ENCODE data around the gene EIF2B5.
"Not testable (repeated sequence)": the region's sequence is repeated elsewhere in the genome, so short reads cannot be mapped to it uniquely, and the experiment has no call there.

EIF2B5 gene

DNA sequence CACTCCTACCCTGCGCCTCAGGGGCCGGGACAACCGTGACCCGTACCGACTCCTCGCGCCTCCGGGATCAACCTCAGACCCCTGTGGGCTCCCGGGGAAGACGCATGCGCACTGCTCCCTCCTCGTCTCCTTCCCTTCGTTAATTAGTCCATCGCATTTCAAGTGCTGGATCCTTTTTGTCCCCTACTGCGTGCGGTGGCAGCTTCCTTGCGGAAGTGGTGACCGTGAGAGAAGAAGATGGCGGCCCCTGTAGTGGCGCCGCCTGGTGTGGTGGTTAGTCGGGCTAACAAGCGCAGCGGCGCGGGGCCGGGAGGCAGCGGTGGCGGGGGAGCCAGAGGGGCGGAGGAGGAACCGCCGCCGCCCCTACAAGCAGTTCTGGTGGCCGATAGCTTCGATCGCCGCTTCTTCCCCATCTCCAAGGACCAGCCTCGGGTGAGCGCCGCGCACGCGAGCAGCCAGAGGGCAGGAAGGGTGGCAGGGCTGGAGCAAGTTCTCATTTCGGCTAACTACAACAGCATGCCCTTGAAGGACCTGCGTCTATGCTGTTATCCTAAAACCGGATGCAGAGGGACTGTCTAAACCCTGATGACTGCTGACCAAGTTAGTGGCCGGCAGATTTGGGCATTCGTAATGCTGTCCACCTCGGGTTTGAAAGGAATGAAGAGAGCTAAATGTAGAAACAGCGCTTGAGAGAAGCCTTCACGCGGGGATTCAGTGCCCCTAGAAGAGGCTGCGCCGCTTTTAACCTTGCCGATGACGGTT, at the start of gene EIF2B5:
Gene EIF2B5 (plus strand): TSS at position 210 of the 762 bp plus-strand sequence. CDS start 28 bp downstream, at position 238.
- peak; percentile 71 to 79 for DNase-seq (ENCODE audit: low read depth in 2 of 2)

DNA sequence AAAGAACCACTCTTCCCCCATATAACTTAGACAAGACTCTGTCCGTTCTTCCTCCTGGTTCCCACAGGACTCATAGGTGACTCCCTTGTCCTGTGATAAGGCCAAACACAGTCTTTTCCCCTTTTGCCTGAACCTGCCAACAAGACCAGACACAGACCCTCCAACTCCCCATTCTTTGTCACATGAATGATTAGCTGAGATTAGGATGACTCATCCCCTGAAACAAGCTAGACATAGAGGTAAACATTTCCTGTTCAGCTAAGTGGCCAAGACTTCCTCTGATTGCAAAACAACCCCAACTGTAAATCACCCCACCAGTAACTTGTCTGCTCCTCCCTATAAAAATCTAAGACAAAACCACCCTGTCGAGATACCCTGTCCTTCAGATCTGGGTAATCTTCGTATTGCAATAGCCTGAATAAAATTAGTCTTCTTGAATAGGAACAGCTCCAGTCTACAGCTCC, 49.7 kb upstream of the EIF2B5 start:
- no peak for DNase-seq (ENCODE audit: low read depth in 2 of 2)

DNA sequence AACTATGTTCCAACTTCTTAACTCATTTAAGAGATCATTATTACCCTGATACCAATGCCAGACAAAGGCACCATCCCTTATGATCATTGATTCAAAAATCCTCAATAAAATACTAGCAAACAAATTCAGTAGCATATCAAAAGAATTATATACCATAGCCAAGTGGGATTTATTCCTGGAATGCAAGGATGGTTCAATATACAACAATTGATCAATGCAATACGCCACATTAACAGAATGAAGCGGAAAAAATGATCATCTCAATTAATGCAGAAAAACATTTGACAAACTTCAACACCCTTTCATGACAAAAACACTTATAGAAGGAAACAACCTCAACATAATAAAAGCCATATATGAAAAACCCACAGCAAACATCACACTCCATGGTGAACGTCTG, 43.0 kb upstream of the EIF2B5 start:
- no peak for DNase-seq (ENCODE audit: low read depth in 2 of 2)

DNA sequence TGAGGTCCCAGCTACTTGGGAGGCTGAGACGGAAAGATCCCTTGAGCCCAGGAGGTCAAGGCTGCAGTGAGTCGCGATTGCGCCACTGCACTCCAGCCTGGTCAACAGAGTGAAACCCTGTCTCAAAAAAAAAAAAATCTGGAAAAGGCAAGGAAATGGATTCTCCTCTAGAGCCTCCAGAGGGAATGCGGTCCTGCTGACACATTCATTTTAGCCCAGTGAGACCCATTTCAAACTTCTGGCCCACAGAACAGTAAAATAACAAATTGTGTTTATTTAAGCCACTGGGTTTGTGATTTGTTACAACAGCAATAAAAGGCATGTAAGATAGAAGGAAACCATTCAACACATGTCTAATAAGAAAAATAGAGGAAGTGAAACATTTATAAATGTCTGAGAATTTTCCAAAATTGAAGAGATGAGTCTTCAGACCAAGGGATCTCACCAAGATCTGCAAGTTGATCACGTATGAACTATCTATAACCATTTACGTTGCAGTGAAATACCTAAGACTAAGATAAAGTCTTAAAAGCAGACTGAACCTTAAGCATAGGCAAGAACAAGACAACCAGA, 38.3 kb upstream of the EIF2B5 start, which contains the start of gene HTR3E:
Gene HTR3E (plus strand): TSS at position 254 of the 573 bp plus-strand sequence. CDS start 466 bp downstream, outside the sequence.
- DNase-seq (ENCODE audit: low read depth in 2 of 2), result no peak

DNA sequence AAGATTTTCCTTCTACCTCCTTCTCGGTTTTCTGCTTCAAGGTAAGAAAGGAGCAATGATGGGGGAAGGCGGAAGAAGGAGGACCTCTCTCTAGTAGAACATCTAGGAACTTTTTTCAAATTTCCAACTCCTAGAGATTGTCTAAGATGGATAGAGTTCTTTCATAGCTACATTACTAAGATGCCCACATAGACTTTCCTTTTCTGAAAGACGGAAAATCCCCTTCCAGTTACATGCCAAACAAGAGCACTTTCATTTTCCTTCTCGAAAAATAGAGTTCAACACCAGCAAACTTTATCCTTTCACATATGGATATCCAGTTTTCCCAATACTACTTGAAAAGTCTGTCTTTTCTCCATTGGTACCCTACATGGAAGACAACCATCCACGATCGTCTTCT, 37.6 kb upstream of the EIF2B5 start:
- no peak for DNase-seq (ENCODE audit: low read depth in 2 of 2)

DNA sequence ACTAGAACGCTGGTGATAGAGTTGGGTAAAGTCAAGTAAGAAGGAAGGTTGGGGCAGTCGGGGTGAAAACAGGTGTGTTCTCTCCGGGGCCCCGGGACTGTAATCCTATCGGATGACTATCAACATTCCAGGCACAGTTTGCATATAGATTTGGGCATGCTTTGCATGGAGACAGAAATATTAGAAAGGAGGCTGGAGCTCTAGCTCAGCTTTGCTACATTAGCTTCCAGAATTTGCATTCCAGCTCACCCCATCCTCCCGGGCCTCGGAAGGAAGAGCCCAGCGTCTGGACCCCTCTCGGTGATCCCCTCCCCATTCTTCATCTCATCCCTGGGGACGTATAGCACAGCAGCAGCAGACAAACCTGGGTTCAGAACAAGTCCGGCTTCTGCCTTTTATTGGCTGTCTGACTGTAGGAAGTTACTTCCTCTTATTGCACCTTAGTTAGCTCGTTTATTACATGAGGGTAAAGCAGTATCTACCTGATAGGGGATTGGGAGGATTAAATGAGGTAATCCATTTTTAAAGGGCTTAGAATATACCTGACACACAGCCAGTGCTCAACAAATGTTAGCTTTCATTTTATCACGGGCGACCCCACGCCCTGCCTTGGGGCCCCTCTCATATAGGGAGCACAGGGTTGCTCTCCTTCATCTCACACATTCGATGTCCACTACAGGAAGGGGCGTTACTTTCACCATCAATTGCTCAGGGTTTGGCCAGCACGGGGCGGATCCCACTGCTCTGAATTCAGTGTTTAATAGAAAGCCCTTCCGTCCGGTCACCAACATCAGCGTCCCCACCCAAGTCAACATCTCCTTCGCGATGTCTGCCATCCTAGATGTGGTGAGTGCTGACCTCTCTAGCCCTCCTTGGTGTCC, 35.1 kb upstream of the EIF2B5 start:
- DNase-seq (ENCODE audit: low read depth in 2 of 2), result no peak

DNA sequence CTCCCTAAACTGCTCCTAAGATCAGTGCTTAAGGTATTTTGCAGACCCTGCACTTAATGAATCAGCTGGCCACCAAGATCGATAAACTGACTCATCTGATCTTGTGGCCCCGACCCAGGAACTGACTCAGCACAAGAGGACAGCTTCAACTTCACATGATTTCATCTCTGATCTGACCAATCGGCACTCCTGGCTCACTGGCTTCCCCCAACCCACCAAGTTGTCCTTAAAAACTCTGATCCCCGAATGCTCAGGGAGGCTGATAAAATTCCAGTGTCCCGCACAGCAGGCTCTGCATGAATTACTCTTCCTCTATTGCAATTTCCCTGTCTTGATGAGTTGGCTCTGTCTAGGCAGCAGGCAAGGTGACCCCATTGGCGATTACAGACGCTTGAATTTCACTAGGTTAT, 24.8 kb upstream of the EIF2B5 start:
- no peak for DNase-seq (ENCODE audit: low read depth in 2 of 2)

DNA sequence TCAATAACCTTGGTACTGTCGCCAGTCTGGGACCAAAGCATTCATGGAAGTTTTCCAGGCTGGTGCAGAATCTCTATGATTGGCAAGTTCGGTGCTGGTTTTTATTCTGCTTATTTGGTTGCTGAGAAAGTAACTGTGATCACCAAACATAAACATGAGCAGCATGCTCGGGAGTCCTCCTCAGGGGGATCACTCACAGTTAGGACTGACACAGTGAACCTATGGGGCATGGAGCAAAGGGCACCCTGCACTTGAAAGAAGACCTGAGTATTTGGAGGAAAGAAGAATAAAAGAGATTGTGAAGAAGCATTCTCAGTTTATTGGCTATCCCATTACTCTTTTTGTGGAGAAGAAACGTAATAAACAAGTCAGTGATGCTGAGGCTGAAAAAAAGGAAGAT, 19.1 kb upstream of the EIF2B5 start:
- DNase-seq (ENCODE audit: low read depth in 2 of 2), result no peak

DNA sequence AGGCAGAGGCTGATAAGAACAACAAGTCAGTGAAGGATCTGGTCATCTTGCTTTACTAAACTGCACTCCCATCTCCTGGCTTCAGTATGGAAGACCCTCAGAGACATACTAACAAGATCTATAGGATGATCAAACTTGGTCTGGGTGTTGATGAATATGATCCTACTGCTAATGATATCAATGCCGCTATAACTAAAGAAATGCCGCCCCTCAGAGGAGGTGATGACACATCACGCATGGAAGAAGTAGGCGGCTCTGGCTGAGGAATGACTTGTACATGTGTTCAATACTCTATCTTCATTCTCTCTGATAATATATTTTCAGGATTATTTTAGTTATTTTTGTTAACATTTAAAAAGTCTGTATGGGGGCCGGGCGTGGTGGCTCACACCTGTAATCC, 17.5 kb upstream of the EIF2B5 start:
- DNase-seq (ENCODE audit: low read depth in 2 of 2), result no peak

DNA sequence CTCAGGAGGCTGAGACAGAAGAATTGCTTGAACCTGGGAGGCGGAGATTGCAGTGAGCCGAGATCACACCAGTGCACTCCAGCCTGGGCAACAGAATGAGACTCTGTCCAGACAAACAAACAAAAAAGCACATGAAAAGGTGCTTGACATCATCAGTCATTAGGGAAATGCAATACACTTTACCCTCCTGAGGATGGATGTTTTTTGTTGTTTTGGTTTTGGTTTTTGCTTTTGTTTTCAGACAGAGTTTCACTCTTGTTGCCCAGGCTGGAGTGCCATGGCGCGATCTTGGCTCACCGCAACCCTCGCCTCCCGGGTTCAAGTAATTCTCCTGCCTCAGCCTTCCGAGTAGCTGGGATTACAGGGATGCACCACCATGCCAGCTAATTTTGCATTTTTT, 14.1 kb upstream of the EIF2B5 start:
- not testable (repeated sequence) for DNase-seq (ENCODE audit: low read depth in 2 of 2)

DNA sequence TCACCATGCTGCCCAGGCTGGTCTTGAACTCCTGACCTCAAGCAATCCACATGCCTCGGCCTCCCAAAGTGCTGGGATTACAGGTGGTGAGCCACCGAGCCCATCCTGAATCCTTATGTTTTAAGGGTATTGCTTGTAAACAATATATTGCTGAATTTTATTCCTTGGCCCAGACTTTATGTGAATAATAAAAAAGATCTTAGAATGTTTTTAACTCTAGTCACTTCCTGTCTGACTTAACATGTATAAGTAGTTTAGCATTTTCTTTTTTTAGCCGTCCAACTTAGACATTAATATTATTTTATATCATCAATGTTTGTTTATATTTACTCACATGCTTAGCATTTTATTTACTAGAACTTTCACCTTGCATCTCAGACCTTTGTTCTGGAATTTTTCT, 9.2 kb upstream of the EIF2B5 start:
- DNase-seq (ENCODE audit: low read depth in 2 of 2), result no peak

DNA sequence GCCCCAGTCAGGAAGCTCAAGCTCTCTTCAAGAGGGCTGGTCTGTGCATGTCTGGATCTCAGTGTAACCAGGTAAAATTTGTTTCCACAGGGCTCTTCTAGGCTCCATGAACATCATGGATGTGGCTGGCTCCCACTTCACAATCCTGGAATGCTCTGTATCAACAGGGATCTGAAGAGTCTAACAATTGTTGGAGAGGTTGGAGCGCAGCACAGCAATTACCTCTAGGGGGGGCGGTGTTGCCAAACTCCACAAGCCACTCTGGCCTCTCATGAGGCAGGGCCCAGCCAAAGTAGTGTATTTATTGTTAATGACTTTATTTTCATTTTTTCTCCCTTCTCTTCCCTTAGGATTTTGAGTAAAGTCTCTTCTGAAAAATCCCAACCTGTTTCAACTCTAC, 6.1 kb upstream of the EIF2B5 start:
- DNase-seq (ENCODE audit: low read depth in 2 of 2), result no peak

DNA sequence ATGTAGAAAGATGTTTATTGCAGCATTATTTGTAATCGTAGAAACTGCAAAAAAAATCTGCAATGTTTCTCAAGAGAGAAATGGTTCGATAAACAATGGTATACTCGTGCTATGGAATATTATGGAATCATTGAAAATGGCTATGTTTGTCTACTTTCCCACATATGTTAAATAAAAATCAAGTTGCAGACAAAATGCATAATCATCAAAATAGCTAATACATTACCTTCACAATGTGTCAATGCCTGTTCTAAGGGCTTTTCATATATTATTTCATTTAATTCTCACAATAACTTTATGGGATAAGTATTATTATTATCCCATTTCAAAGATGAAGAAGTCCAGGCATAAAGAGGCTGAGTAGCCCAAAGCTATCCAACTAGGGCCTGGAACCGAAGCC, 2.2 kb upstream of the EIF2B5 start:
- no peak for DNase-seq (ENCODE audit: low read depth in 2 of 2)

DNA sequence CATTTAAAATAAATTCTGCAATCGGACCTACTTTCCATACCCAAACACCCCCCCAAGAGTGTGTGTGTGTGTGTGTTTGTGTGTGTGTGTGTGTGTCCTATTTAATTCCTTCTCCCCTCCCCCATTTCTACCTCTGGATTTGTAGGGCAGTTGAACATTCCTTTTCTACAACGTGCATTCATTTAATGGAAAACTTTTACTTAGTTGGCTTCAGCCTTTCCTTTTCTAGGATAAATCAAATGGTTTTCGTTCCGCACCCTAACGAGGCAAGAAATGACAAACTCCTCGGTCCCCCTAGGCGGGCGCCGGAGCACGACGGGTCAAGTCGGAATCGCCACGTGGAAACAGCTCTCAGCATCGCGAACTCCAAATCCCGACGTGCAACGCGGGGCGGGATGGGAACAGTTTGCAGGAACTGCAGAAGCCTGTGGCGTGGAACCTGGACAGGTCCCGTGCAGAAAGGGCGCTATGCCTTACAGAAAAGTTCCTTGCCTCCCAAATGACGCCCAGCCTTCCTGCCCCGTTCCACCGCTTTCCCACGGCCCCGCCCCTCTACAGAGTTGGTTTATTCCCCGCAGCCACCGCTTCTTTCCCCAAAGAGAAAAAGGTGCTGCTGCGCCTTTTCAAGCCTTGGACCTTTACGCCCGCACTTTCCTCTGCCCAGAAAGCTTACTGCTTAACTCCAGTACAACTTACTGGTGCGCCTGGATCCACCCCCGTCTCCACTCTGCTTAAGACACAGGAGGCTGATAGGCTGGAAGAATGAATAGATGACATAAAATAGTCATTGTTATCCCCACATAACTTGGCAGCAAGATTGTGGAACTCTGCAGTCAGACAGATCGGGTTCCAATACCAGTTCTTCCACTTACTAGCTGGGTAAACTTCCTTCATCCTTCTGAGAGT, 1.1 kb upstream of the EIF2B5 start:
- DNase-seq (ENCODE audit: low read depth in 2 of 2), result peak; percentile 46 to 57

DNA sequence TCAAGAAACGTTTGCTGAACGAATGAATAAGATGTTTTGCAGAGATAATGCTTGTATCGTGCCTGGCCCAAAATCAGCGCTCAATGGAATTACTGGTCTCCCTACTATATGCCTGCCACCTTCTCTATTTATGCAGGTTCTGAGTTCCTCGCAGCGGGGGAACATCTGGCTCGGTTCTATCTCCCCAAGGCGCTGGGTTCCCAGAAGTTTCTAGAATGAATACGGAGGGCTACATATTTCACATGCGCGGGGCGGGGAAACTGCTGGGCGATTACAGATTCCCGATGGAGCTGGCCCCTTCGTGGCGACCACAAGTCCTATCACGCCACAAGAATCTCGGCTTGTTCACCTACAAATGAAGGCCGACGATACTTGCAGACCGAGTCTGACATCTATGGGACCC, 411 bp upstream of the EIF2B5 start:
- DNase-seq (ENCODE audit: low read depth in 2 of 2), result no peak

DNA sequence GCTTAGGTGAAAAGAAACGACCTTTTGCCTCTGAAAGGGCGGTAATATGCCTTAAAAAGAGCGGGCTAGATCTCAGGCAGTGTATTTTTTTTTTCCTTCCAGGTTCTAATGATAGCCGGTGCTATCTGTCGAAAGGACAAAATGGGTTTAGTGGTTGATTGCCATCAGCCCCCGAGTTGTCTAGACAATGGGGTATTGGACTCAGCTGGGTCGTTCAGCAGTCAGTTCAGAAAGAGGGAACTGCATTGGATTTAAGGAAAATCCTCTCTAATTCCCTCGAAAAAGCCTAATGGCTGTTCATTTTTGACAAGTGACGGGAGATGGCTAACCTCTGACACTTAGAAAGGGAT, 728 bp downstream of the EIF2B5 start:
- no peak for DNase-seq (ENCODE audit: low read depth in 2 of 2)

DNA sequence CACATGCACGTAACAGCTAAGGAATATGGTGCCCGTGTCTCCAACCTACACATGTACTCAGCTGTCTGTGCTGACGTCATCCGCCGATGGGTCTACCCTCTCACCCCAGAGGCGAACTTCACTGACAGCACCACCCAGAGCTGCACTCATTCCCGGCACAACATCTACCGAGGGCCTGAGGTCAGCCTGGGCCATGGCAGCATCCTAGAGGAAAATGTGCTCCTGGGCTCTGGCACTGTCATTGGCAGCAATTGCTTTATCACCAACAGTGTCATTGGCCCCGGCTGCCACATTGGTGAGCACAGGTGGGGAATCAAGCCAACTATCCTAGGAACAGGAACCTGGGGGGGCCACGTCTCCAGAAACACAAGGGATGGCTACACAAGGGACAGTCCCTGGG, 5.3 kb downstream of the EIF2B5 start:
- DNase-seq (ENCODE audit: low read depth in 2 of 2), result no peak

DNA sequence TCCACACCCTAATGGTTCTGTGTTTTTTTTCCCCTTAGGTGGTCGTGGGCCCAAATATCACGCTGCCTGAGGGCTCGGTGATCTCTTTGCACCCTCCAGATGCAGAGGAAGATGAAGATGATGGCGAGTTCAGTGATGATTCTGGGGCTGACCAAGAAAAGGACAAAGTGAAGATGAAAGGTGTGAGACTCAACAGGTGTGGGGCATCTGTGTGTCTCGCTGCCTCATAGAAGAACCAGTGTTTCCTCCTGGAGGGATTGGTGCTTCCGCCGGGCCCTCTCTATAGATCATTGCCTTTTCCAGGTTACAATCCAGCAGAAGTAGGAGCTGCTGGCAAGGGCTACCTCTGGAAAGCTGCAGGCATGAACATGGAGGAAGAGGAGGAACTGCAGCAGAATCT, 7.0 kb downstream of the EIF2B5 start:
- DNase-seq (ENCODE audit: low read depth in 2 of 2), result no peak

DNA sequence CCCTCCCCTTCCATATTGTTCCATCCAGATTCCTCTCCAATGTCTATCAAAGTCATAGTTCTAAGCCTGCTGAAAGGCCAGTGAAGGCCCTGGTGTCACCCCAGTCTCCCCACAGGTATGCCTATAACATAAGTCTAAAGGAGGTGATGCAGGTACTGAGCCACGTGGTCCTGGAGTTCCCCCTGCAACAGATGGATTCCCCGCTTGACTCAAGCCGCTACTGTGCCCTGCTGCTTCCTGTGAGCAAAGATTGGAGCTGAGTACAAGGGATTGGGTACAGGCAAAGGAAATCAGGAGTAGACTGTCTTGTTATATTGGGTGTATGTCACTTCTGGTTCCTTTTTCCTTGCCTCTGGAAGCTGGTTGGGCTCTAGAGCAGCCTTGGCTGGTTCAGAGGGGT, 8.2 kb downstream of the EIF2B5 start:
- no peak for DNase-seq (ENCODE audit: low read depth in 2 of 2)

DNA sequence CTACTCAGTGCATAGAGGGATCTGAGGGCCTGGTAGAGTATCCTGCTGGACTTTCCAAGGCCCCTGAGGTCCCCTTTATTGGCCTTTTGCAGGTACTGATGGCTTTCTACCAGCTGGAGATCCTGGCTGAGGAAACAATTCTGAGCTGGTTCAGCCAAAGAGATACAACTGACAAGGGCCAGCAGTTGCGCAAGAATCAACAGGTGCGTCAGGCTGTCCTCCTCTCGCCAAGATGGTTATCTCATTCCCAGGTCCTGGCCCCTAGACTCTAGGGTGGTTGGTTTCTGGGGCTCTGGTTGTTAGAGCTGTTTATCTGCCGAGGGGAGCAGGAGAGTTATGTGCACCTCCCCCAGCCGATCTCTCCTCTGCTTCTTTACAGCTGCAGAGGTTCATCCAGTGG, 9.3 kb downstream of the EIF2B5 start:
- DNase-seq (ENCODE audit: low read depth in 2 of 2), result no peak

DNA sequence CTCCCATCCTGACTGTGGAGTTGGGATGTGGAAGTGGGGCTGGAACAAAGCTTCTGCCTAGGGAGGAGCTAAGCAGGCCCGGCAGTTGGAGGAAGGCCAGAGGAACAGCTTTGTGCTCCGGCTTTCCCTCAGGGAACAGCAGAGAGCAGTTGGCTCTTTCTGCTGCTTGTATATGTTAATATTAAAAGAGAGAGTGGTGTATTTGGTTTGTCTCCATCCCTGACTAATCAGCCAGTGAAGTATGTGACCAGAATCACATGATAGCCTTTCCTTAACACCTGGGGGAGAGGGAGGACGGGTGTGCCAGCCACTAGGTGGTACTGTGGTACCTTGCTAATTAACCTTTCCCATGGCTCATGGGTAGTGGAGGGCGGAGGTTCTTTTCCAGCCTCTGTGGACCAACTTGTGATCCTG, 10.0 kb downstream of the EIF2B5 start:
- DNase-seq (ENCODE audit: low read depth in 2 of 2), result no peak

All from activated CD4-positive, alpha-beta T cell treated with anti-CD3 and anti-CD28 coated beads for 24 hours (primary cell).